ENCODE results near the gene KL.

DNA sequence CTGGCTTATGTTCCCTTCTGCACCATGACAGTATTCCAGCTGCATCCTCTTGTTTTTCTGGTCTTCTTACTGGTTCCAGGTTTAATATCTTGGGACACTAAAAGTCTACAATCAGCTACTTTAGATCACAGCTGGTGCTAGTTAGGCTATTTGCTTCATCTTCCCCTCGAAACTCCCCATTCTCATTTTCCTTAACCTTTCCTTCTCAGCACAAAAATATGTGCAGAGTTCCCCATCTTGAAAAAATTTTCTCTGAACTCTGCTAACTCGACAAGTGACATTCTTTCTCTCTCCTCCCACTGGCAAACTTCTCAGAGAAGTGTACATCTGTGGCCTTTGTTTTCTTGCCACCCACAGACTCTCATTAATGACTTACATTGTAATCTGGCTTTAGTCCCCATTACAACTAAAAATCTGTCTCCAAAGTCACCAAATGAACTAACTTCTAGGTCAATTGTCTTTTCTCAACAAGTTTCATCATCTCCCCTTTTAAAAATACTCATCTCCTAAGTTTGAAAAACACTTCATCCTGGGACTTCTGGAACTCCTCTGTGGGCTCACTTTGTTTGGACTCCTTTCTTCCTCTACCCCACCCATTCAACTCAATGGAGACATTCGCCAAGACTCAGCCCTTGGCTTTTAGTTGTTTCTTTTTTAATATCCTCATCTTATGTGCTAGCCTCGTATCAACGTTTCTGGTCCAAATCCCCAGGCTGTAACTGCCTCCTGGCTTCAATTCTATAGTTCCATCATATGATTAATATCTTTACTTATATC lies 7.1 kb upstream of the KL start:
- TF ChIP-seq, protein P1, sequence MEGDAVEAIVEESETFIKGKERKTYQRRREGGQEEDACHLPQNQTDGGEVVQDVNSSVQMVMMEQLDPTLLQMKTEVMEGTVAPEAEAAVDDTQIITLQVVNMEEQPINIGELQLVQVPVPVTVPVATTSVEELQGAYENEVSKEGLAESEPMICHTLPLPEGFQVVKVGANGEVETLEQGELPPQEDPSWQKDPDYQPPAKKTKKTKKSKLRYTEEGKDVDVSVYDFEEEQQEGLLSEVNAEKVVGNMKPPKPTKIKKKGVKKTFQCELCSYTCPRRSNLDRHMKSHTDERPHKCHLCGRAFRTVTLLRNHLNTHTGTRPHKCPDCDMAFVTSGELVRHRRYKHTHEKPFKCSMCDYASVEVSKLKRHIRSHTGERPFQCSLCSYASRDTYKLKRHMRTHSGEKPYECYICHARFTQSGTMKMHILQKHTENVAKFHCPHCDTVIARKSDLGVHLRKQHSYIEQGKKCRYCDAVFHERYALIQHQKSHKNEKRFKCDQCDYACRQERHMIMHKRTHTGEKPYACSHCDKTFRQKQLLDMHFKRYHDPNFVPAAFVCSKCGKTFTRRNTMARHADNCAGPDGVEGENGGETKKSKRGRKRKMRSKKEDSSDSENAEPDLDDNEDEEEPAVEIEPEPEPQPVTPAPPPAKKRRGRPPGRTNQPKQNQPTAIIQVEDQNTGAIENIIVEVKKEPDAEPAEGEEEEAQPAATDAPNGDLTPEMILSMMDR (optimal IDR thresholded peaks at IDR 0.05 in 1 of 3, IDR thresholded peaks at IDR 0.05 in 1 of 3, conservative IDR thresholded peaks at IDR 0.05 in 1 of 3; ENCODE audit: extremely low read depth in 1 of 3, insufficient read depth in 2 of 3, low read length in 3 of 3), result no peak
- TF ChIP-seq EZH2 (IDR thresholded peaks at IDR 0.05; ENCODE audit: low read length), result no peak
